Hematopoietic multipotent progenitor cell treated with erythropoietin and hydrocortisone succinate and interleukin-3 and kit ligand, for 6 days (in vitro differentiated cells): ENCODE data around the gene CES5A.
A peak's percentile ranks its signal among the peaks of the same experiment; 100 is the strongest.
"Not testable (repeated sequence)": the region's sequence is repeated elsewhere in the genome, so short reads cannot be mapped to it uniquely, and the experiment has no call there.

Source experiments
- DNase-seq: peaks from one replicate; pipeline ENCODE4 v3.0.0-alpha.2; 2015

CES5A gene

DNA sequence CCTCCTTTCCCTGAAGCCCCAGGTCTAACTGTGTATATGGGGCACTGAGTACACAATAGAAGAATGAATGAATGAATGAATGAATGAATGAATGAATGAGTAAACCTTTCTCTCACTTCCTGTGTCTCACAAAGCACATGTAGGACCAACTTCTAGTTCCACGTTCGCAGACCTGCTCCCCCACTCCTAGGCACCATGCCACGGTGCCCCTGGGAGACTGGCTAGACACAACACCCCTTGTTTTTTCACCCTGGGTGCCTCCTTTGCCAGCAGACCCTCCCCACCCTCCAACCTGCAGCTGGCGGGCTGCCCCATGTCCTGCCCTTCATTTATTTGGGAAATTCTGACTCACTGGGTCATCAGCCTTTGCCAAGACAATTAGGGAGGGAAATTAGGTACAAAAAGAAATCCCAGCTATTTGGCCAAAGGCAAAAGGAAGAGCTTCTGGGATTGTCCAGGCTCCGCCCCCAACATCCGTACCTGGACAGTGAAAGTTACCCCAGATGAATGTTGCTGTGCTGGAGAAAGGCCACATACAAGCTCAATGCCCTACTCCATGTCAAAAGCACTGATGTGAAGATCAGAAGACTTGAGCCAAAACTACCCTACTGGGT is 50.0 kb downstream of the CES5A start:
- no peak for DNase-seq

DNA sequence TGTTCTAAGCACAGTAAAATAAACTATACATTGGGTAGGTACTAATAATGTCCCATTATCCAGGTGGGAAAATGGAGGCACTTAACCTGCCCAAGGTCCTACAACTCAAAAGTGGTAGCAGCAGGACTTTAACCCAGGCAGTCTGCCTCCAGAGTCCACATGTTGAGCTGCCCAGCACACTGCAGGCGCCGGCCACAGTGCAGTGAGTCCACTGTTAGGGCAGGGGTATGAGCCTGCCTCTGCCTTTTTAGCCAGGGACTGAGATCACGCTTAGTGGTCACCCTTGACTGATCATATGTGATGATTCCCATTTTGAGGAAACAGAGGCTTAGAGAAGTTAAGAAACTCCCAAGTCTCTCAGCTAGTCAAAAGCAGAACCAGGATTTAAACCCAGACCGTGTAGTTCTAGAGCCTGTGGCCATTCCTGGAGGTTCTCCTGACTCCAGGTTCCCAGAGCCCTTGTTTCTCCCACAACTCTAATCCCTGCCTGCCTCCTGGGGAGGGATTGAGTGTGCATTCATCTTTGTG is 50.6 kb downstream of the CES5A start:
- no peak for DNase-seq

- DNase-seq = no peak
Observed at GRCh38 chr16:55822280-55822810, 52.8 kb downstream of the CES5A start.

GRCh38 chr16:55821210-55821609 is 54.0 kb downstream of the CES5A start:
- no peak for DNase-seq

GRCh38 chr16:55820615-55821014 is 54.6 kb downstream of the CES5A start:
- no peak for DNase-seq

- no peak for DNase-seq
Observed at GRCh38 chr16:55817236-55817912, 57.8 kb downstream of the CES5A start.

GRCh38 chr16:55816222-55816621 is 59.0 kb downstream of the CES5A start:
- DNase-seq = not testable (repeated sequence)

DNA sequence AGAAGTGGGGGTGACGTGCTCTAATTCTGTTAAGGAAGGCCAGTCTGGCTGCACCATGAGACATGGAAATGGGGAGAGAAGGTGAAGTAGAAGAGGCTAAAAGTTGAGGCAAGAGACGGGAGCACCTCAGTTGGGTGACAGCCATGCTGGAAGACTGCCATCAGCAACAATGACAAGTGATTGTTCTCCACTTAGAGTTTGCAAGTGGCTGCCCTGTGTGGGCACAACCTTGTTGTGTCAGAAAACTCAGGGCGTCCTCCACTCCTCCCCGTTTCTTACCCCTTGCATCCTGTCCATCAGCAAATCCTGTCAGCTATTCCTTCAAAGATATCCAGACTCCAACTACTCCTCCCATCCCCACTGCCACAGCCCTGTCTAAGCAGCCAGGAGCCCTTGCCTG is 59.9 kb downstream of the CES5A start:
- DNase-seq = no peak

- not testable (repeated sequence) for DNase-seq
Observed at GRCh38 chr16:55814174-55814573, 61.0 kb downstream of the CES5A start.

DNA sequence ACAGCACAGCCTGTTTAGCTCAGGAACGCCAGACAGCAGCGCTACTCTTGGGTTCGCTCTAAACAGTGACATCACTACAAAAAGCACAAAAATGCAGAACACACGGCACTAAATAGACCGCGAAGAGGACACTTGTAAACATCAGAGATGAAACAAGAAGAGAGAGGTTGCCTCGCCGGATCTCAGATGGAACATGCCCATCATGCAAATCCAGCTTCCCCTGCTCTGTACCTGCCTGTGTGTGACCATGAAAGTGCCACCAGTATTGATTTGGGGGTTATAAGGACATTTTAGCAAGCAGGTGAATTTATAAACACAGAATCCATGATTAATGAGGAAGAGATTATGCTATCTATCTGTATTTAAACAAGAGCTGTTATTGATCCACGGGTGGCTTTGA is 61.4 kb downstream of the CES5A start:
- DNase-seq = not testable (repeated sequence)

GRCh38 chr16:55812951-55813350 is 62.2 kb downstream of the CES5A start:
- no peak for DNase-seq

DNA sequence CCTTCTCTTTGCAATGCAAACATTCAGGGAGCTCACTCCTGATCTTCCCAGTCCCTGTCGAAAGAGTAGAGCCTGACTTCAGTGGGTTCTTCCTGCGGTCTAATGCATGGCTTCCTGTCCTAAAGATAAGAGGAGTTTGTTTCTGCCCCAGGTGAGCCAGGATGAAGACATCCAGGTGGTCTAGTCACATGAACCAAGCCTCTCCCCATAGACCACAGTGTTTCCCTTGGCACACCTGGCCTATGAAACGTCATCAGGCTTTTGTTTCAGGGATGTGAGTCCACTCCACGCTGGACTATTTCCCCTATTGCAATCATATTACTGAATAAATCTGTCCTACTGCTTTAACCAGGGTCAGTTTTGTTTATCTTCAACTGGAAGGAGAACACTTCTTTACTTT is 63.4 kb downstream of the CES5A start:
- no peak for DNase-seq

- DNase-seq = no peak
Observed at GRCh38 chr16:55810451-55810961, 64.7 kb downstream of the CES5A start.

- peak; percentile 0 for DNase-seq
Observed at GRCh38 chr16:55809851-55810250, 65.3 kb downstream of the CES5A start.

DNA sequence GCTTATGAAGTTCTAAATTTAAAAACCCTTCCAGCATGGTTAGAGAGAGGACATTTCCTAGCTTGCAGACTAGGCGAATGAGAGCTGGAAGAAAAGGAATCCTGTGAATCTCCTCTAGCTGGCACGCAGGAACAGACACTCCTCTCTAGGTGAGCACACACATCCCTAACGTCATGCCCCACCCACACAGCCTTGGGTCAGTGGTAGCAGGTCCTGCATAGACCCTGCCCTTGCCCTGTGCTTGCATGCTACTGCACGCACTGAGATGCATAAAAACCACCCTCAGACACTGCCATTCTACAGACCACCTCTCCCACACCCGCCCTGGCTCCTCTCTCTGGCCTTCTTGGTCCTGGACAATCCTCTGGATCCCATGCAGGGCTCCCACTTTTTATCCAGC is 65.8 kb downstream of the CES5A start:
- DNase-seq = peak; percentile 0

GRCh38 chr16:55808286-55808685 is 66.9 kb downstream of the CES5A start:
- not testable (repeated sequence) for DNase-seq

GRCh38 chr16:55805104-55805503 is 70.1 kb downstream of the CES5A start:
- DNase-seq = not testable (repeated sequence)

DNA sequence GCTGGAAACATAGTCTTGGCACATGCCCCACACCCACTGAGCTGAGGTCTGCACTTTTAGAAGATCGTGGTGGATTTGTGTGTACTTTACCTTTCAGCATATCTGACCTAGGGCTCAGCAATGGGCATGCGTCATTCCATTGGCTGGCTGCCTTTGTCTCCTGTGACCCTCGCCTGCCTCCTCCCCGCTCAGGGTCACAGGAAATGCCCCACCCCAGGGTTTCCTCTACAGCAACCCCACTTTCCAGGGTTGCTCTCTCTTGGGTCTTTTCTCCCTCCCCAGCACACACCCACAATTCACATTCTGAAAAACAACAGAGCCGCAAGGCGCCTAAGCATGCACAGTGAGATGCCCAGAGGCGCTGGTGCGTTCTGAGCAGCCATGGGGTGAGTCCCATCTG is 71.5 kb downstream of the CES5A start:
- DNase-seq = not testable (repeated sequence)
